HepG2 (cell line): ENCODE results near the gene CLDN11. TPM values are rescaled to one million over a fixed set of nuclear protein-coding genes. Genes with fewer than 3 reads are reported as not detected.

ENCODE experiments used
- ATAC-seq: fragments of 200-7000 bp; cut with Tn5 transposase; 3 replicates; pipeline ENCODE4 v1.9.1; 2020; ENCODE audit warnings: mild to moderate bottlenecking, moderate library complexity
- BruUV-seq: library from RNA; stranded (reverse); fragments of 400-500 nt; replicated peaks from 2 replicates; lab custom pipeline; 2021; lab: Mats Ljungman, UMichigan
- CTCF ChIA-PET: fragments of 300-600 bp; formaldehyde crosslinking; extraction: SDS; loops from one replicate; lab custom pipeline; 2021; ENCODE audit warnings: low total read pairs, inconsistent platforms, low intra/inter-chr PET ratio; lab: Yijun Ruan, JAX
- POLR2A ChIA-PET: fragments of 350-600 bp; sonication (Branson Sonifier 250); formaldehyde crosslinking; loops from one replicate; lab custom pipeline; 2020; ENCODE audit warnings: antibody characterized with exemption, inconsistent platforms; lab: Yijun Ruan, JAX
- DNase-seq: peaks from one replicate; pipeline ENCODE4 v3.0.0-alpha.2; 2015; ENCODE audit warnings: low spot score
- FAIRE-seq: peaks from 3 replicates; lab custom pipeline; 2011; peaks lifted over from hg19 to GRCh38; lab: Jason Lieb, UNC
- H2AFZ ChIP-seq: one replicate; pipeline ENCODE4 v1.6.1; 2011; ENCODE audit warnings: low read length, inconsistent platforms
- H3K27ac ChIP-seq: fragments of 300-600 bp; 3 replicates; pipeline ENCODE4 v1.8.0; 2011; ENCODE audit warnings: mixed run types, mild to moderate bottlenecking, mixed read lengths, low read length, inconsistent platforms; ENCODE audit not compliant: insufficient read depth; ENCODE audit errors: extremely low read length
- H3K27me3 ChIP-seq, 2 experiments: fragments of 200-600 bp in 1 of 2; 2 replicates in 1 of 2; 3 replicates in 1 of 2; pipeline versions ENCODE4 v1.6.0 to v1.8.0; 2011; ENCODE audit warnings: low read length in 2 of 2, mild to moderate bottlenecking in 2 of 2, moderate library complexity in 2 of 2, inconsistent platforms in 1 of 2; ENCODE audit not compliant: insufficient read depth in 2 of 2, control insufficient read depth in 1 of 2
- H3K36me3 ChIP-seq, 2 experiments: fragments of 200-600 bp in 1 of 2; replicated peaks in 1 of 2; 2 replicates in 1 of 2; 3 replicates in 1 of 2; pipeline versions ENCODE4 v1.5.1 to v1.8.0; 2011; ENCODE audit warnings: low read length in 2 of 2, inconsistent platforms in 1 of 2; ENCODE audit not compliant: insufficient read depth in 2 of 2, control insufficient read depth in 1 of 2
- H3K4me1 ChIP-seq: 2 replicates; pipeline ENCODE4 v1.5.1; 2012; ENCODE audit warnings: low read length, inconsistent platforms; ENCODE audit not compliant: insufficient read depth
- H3K4me2 ChIP-seq: 2 replicates; pipeline ENCODE4 v1.6.0; 2011; ENCODE audit warnings: low read depth, low read length, inconsistent platforms
- H3K4me3 ChIP-seq, 3 experiments: fragments of 200-600 bp in 1 of 3; sonication (generic), shearing (Covaris generic) in 1 of 3; replicated peaks in 1 of 3; 2 replicates each; pipeline ENCODE4 v1.5.1; 2011 to 2016; ENCODE audit warnings: low read length in 3 of 3, inconsistent platforms in 2 of 3, low read depth in 2 of 3, mild to moderate bottlenecking in 2 of 3, control low read depth in 1 of 3, mixed read lengths in 1 of 3; ENCODE audit not compliant: insufficient read depth in 1 of 3
- H3K79me2 ChIP-seq: one replicate; pipeline ENCODE4 v1.6.1; 2011; ENCODE audit warnings: low read length, inconsistent platforms; ENCODE audit not compliant: insufficient read depth
- H3K9ac ChIP-seq: 2 replicates; pipeline ENCODE4 v1.6.0; 2011; ENCODE audit warnings: mild to moderate bottlenecking, low read depth, low read length, inconsistent platforms; ENCODE audit not compliant: insufficient read depth
- H3K9me3 ChIP-seq: 2 replicates; pipeline ENCODE4 v1.5.1; 2012; ENCODE audit warnings: mild to moderate bottlenecking, low read length
- H4K20me1 ChIP-seq: 2 replicates; pipeline ENCODE4 v1.6.0; 2011; ENCODE audit warnings: inconsistent platforms, mild to moderate bottlenecking, low read length, moderate library complexity; ENCODE audit not compliant: insufficient read depth
- ARNT ChIP-seq: fragments of 450-650 bp; IDR thresholded peaks from 2 replicates; pipeline ENCODE4 v1.6.1; 2017
- CAMTA2 ChIP-seq: sonication (generic); formaldehyde crosslinking; IDR thresholded peaks from 2 replicates; pipeline ENCODE4 v1.4.0; 2020; ENCODE audit warnings: mild to moderate bottlenecking, missing genetic modification reagents, borderline replicate concordance
- ESRRA ChIP-seq: sonication (generic); formaldehyde crosslinking; IDR thresholded peaks from 2 replicates; pipeline ENCODE4 v1.5.1; 2020; ENCODE audit warnings: mild to moderate bottlenecking, low read depth, missing genetic modification reagents
- FOSL1 ChIP-seq: sonication (generic); formaldehyde crosslinking; IDR thresholded peaks from 2 replicates; pipeline ENCODE4 v1.9.0; 2021; ENCODE audit warnings: missing genetic modification reagents, borderline replicate concordance
- GATAD1 ChIP-seq: IDR thresholded peaks from 2 replicates; pipeline ENCODE4 v1.6.1; 2016; ENCODE audit warnings: missing genetic modification reagents, missing compliant biosample characterization
- ISX ChIP-seq: sonication (generic); formaldehyde crosslinking; conservative IDR thresholded peaks from 2 replicates; pipeline ENCODE4 v1.5.0; 2020; ENCODE audit warnings: missing genetic modification reagents
- KDM2A ChIP-seq: sonication (generic); formaldehyde crosslinking; IDR thresholded peaks from 2 replicates; pipeline ENCODE4 v1.4.0; 2020; ENCODE audit warnings: low read depth, missing genetic modification reagents, borderline replicate concordance
- MTF1 ChIP-seq: sonication (generic); formaldehyde crosslinking; IDR thresholded peaks from 2 replicates; pipeline ENCODE4 v1.5.0; 2020; ENCODE audit warnings: missing genetic modification reagents
- PAF1 ChIP-seq: IDR thresholded peaks from 2 replicates; pipeline ENCODE4 v1.6.1; 2016; ENCODE audit warnings: missing genetic modification reagents, missing compliant biosample characterization
- SKI ChIP-seq: fragments of 450-650 bp; IDR thresholded peaks from one replicate; pipeline ENCODE4 v1.6.1; 2018; ENCODE audit warnings: mild to moderate bottlenecking; ENCODE audit not compliant: partially characterized antibody
- ZFP36L1 ChIP-seq: sonication (generic); formaldehyde crosslinking; IDR thresholded peaks from 2 replicates; pipeline ENCODE4 v1.8.0; 2022; ENCODE audit warnings: mild to moderate bottlenecking, missing genetic modification reagents, moderate library complexity
- ZNF17 ChIP-seq: sonication (generic); formaldehyde crosslinking; IDR thresholded peaks from 2 replicates; pipeline ENCODE4 v1.5.0; 2020; ENCODE audit warnings: mild to moderate bottlenecking, missing genetic modification reagents
- ZNF432 ChIP-seq: sonication (generic); formaldehyde crosslinking; IDR thresholded peaks from 2 replicates; pipeline ENCODE4 v1.5.0; 2020; ENCODE audit warnings: missing genetic modification reagents, mild to moderate bottlenecking, borderline replicate concordance
- ZNF841 ChIP-seq: sonication (generic); formaldehyde crosslinking; IDR thresholded peaks from 2 replicates; pipeline ENCODE4 v1.8.1; 2023; ENCODE audit warnings: missing genetic modification reagents, borderline replicate concordance
- in situ Hi-C: cut with HindIII; loops from 2 replicates; pipeline ENCODE4 v1.10.0; 2017; ENCODE audit warnings: low pct_unique_long_range_greater_than_20kb; ENCODE audit not compliant: extremely low pct_ligation_motif_present
- intact Hi-C: fragments of 100-400 bp; cut with micrococcal nuclease; formaldehyde crosslinking; loops from one replicate; pipeline ENCODE4 v1.10.0; 2022; ENCODE audit not compliant: unreplicated experiment
- polyA plus RNA-seq, 8 experiments: library from polyadenylated mRNA; depleted of rRNA in 3 of 8; stranded (reverse) in 7 of 8; unstranded in 1 of 8; fragments of >200 nt; fragmentation: Illumina TruSeq in 4 of 8; extraction: Trizol in 4 of 8; gene quantifications; 2 replicates each; pipeline versions ENCODE4 v1.2.1 to v1.2.3, GENCODE V29; 2011 to 2016; ENCODE audit warnings: low read depth in 4 of 8, missing spikeins in 1 of 8, mixed read lengths in 1 of 8; ENCODE audit not compliant: insufficient read depth in 1 of 8
- total RNA-seq, 5 experiments: library from RNA; depleted of rRNA; stranded (reverse); fragments of >200 nt; fragmentation: Illumina TruSeq; extraction: Trizol; gene quantifications; 2 replicates each; pipeline ENCODE4 v1.2.3, GENCODE V29; 2016; ENCODE audit warnings: low read depth in 1 of 5
- TF ChIP-seq, protein P1 (sequence below): sonication (generic); formaldehyde crosslinking; IDR thresholded peaks from 2 replicates; pipeline ENCODE4 v1.4.0; 2020; ENCODE audit warnings: mild to moderate bottlenecking, missing genetic modification reagents
- TF ChIP-seq, protein P2 (sequence below): sonication (generic); formaldehyde crosslinking; IDR thresholded peaks from 2 replicates; pipeline ENCODE4 v1.5.1; 2020; ENCODE audit warnings: mild to moderate bottlenecking, missing genetic modification reagents, moderate library complexity

Gene CLDN11
- total and polyA plus RNA-seq, 2 of the 13 experiments (the other 11 are each of a cell fraction or from before 2014, with no cell fraction given) = 4.2 to 4.9 TPM

DNA sequence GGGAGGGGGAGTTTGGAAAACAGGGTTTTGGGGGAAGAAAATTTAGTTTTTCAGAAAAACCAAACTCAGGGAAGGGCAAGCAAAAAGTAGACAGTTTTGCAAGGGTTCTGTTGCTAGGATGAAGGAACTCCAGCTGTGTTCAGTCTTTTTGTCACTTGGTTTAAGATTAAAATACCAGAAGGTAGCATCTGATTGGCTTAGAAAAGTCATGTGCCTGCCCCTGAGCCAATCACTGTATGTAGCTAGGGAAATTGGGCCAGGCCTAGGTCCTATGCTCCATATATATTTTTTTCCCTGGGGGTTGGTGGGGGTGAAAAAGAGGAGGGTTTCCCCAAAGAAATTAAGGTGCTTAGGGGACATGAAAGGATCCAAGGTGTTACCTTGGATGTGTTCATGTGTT lies 24.3 kb downstream of the CLDN11 start:
- intact Hi-C loops = no loop called here
- no peaks in the 10 kb centered on the region for H3K9me3 ChIP-seq
- DNase-seq (no peak), FAIRE-seq (no peak), ATAC-seq (no peak)
- in situ Hi-C loops = no loop called here
- ChIA-PET CTCF (no interaction called here), POLR2A (no interaction called here)
- H3K4me3 ChIP-seq = no peak overlapping the region
- H2AFZ ChIP-seq = no peak overlapping the region
- peaks cover 3 to 9% of the 10 kb centered on the region in 2 experiments; a peak in 1 of 5 replicates for H3K27me3 ChIP-seq
- no peaks in the 10 kb centered on the region for H4K20me1 ChIP-seq
- H3K27ac ChIP-seq = no peak overlapping the region
- peaks cover 11% of the 10 kb centered on the region for H3K4me1 ChIP-seq
- H3K4me2 ChIP-seq = no peak overlapping the region
- no peak overlapping the region for H3K9ac ChIP-seq
- no peaks in the 10 kb centered on the region for H3K36me3 ChIP-seq
- TF ChIP-seq ZFP36L1 (CRISPR knock-in tag) = no peak
- TF ChIP-seq, protein P1, sequence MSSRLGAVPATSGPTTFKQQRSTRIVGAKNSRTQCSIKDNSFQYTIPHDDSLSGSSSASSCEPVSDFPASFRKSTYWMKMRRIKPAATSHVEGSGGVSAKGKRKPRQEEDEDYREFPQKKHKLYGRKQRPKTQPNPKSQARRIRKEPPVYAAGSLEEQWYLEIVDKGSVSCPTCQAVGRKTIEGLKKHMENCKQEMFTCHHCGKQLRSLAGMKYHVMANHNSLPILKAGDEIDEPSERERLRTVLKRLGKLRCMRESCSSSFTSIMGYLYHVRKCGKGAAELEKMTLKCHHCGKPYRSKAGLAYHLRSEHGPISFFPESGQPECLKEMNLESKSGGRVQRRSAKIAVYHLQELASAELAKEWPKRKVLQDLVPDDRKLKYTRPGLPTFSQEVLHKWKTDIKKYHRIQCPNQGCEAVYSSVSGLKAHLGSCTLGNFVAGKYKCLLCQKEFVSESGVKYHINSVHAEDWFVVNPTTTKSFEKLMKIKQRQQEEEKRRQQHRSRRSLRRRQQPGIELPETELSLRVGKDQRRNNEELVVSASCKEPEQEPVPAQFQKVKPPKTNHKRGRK = no peak
- TF ChIP-seq ZNF432 = no peak
- no peaks in the 10 kb centered on the region for H3K79me2 ChIP-seq
- no TSS peak for BruUV-seq

DNA sequence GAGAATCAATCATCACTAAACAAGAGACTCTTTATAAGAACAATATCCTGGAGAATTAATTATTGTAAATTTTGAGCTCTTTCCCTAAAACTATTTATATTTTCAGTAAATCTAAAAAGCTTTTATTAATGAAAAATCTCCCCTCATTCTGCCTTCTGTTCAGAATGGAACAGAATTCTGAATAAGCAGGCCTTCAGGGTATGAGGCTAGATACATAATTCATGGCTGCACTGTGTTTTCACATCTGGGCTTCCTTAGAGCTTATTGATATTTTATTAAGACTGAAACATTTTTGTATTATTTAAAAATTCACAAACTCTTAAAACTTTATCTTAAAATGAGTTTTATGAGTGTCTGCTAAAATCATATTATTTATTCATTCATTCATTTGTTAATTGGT lies 24.8 kb downstream of the CLDN11 start:
- no peak overlapping the region for H3K27ac ChIP-seq
- no peak for FAIRE-seq
- no peak overlapping the region for H3K4me2 ChIP-seq
- ChIA-PET CTCF (no interaction called here), POLR2A (no interaction called here)
- no peaks in the 10 kb centered on the region for H3K36me3 ChIP-seq
- no peak overlapping the region for H3K4me3 ChIP-seq
- no peaks in the 10 kb centered on the region for H3K9me3 ChIP-seq
- ATAC-seq = no peak
- H3K79me2 ChIP-seq = no peaks in the 10 kb centered on the region
- H3K27me3 ChIP-seq = peaks cover 3 to 9% of the 10 kb centered on the region in 2 experiments; a peak in 1 of 5 replicates
- H3K9ac ChIP-seq = no peak overlapping the region
- no peak for DNase-seq
- no peaks in the 10 kb centered on the region for H4K20me1 ChIP-seq
- no TSS peak for BruUV-seq
- in situ Hi-C loops = no loop called here
- H2AFZ ChIP-seq = no peak overlapping the region
- intact Hi-C loops = no loop called here
- H3K4me1 ChIP-seq = peaks cover 6% of the 10 kb centered on the region
- TF ChIP-seq MTF1 = no peak
- no peak for TF ChIP-seq ZNF841 (CRISPR knock-in tag)
- TF ChIP-seq ESRRA (CRISPR knock-in tag) = no peak
- TF ChIP-seq, protein P2, sequence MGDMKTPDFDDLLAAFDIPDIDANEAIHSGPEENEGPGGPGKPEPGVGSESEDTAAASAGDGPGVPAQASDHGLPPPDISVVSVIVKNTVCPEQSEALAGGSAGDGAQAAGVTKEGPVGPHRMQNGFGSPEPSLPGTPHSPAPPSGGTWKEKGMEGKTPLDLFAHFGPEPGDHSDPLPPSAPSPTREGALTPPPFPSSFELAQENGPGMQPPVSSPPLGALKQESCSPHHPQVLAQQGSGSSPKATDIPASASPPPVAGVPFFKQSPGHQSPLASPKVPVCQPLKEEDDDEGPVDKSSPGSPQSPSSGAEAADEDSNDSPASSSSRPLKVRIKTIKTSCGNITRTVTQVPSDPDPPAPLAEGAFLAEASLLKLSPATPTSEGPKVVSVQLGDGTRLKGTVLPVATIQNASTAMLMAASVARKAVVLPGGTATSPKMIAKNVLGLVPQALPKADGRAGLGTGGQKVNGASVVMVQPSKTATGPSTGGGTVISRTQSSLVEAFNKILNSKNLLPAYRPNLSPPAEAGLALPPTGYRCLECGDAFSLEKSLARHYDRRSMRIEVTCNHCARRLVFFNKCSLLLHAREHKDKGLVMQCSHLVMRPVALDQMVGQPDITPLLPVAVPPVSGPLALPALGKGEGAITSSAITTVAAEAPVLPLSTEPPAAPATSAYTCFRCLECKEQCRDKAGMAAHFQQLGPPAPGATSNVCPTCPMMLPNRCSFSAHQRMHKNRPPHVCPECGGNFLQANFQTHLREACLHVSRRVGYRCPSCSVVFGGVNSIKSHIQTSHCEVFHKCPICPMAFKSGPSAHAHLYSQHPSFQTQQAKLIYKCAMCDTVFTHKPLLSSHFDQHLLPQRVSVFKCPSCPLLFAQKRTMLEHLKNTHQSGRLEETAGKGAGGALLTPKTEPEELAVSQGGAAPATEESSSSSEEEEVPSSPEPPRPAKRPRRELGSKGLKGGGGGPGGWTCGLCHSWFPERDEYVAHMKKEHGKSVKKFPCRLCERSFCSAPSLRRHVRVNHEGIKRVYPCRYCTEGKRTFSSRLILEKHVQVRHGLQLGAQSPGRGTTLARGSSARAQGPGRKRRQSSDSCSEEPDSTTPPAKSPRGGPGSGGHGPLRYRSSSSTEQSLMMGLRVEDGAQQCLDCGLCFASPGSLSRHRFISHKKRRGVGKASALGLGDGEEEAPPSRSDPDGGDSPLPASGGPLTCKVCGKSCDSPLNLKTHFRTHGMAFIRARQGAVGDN (CRISPR knock-in tag) = no peak
- TF ChIP-seq GATAD1 (CRISPR knock-in tag) = no peak
- TF ChIP-seq ISX (CRISPR knock-in tag) = no peak
- TF ChIP-seq FOSL1 (CRISPR knock-in tag) = no peak
- no peak for TF ChIP-seq CAMTA2
- no peak for TF ChIP-seq ZNF17 (CRISPR knock-in tag)
- TF ChIP-seq PAF1 (CRISPR knock-in tag) = no peak
- no peak for TF ChIP-seq KDM2A (CRISPR knock-in tag)
- no peak for TF ChIP-seq SKI
- TF ChIP-seq ARNT = no peak
